ENCODE results near the gene TBC1D9B.

Gene TBC1D9B

GRCh38 chr5:179886190-179886911, 21.3 kb downstream of the TBC1D9B start:
- no peak for TF ChIP-seq CREB1 (IDR thresholded peaks at IDR 0.05; ENCODE audit: low read depth)
- no peak for TF ChIP-seq EP300 (IDR thresholded peaks at IDR 0.05; ENCODE audit: borderline replicate concordance)
- no peak for TF ChIP-seq TCF12 (IDR thresholded peaks at IDR 0.05; ENCODE audit: low read depth)
- no peak for TF ChIP-seq USF1 (IDR thresholded peaks at IDR 0.05)
- no peak for TF ChIP-seq TEAD4 (IDR thresholded peaks at IDR 0.05)
- no peak for TF ChIP-seq ZBTB7A (IDR thresholded peaks at IDR 0.05; ENCODE audit: low read depth)
- TF ChIP-seq EGR1 (IDR thresholded peaks at IDR 0.05), result no peak
- TF ChIP-seq RAD21 (IDR thresholded peaks at IDR 0.05; ENCODE audit: low read depth), result no peak
- TF ChIP-seq NFIC (IDR thresholded peaks at IDR 0.05), result no peak
- TF ChIP-seq FOXM1 (IDR thresholded peaks at IDR 0.05; ENCODE audit: borderline replicate concordance, low read depth), result no peak
- TF ChIP-seq CEBPB (IDR thresholded peaks at IDR 0.05), result no peak
- no peak for TF ChIP-seq TAF1 (IDR thresholded peaks at IDR 0.05; ENCODE audit: low read depth)
- no peak for TF ChIP-seq YY1 (IDR thresholded peaks at IDR 0.05; ENCODE audit: low read depth)
- no peak for TF ChIP-seq REST (IDR thresholded peaks at IDR 0.05; ENCODE audit: low read depth)
- TF ChIP-seq MAX (IDR thresholded peaks at IDR 0.05), result no peak

GRCh38 chr5:179885491-179886090, 22.1 kb downstream of the TBC1D9B start:
- no peak for TF ChIP-seq EGR1 (IDR thresholded peaks at IDR 0.05)
- TF ChIP-seq CEBPB (IDR thresholded peaks at IDR 0.05), result no peak
- no peak for TF ChIP-seq REST (IDR thresholded peaks at IDR 0.05; ENCODE audit: low read depth)
- TF ChIP-seq NFIC (IDR thresholded peaks at IDR 0.05), result no peak
- TF ChIP-seq FOXM1 (IDR thresholded peaks at IDR 0.05; ENCODE audit: borderline replicate concordance, low read depth), result no peak
- TF ChIP-seq USF1 (IDR thresholded peaks at IDR 0.05), result no peak
- no peak for TF ChIP-seq ZBTB7A (IDR thresholded peaks at IDR 0.05; ENCODE audit: low read depth)
- TF ChIP-seq TAF1 (IDR thresholded peaks at IDR 0.05; ENCODE audit: low read depth), result no peak
- no peak for TF ChIP-seq YY1 (IDR thresholded peaks at IDR 0.05; ENCODE audit: low read depth)
- no peak for TF ChIP-seq RAD21 (IDR thresholded peaks at IDR 0.05; ENCODE audit: low read depth)
- TF ChIP-seq TCF12 (IDR thresholded peaks at IDR 0.05; ENCODE audit: low read depth), result no peak
- TF ChIP-seq CREB1 (IDR thresholded peaks at IDR 0.05; ENCODE audit: low read depth), result no peak
- no peak for TF ChIP-seq TEAD4 (IDR thresholded peaks at IDR 0.05)
- no peak for TF ChIP-seq MAX (IDR thresholded peaks at IDR 0.05)
- no peak for TF ChIP-seq EP300 (IDR thresholded peaks at IDR 0.05; ENCODE audit: borderline replicate concordance)

- TF ChIP-seq RAD21 (IDR thresholded peaks at IDR 0.05; ENCODE audit: low read depth) (no peak), CEBPB (IDR thresholded peaks at IDR 0.05) (no peak), TAF1 (IDR thresholded peaks at IDR 0.05; ENCODE audit: low read depth) (no peak), EGR1 (IDR thresholded peaks at IDR 0.05) (no peak), TCF12 (IDR thresholded peaks at IDR 0.05; ENCODE audit: low read depth) (no peak), NFIC (IDR thresholded peaks at IDR 0.05) (no peak), TEAD4 (IDR thresholded peaks at IDR 0.05) (no peak), EP300 (IDR thresholded peaks at IDR 0.05; ENCODE audit: borderline replicate concordance) (no peak), ZBTB7A (IDR thresholded peaks at IDR 0.05; ENCODE audit: low read depth) (no peak), USF1 (IDR thresholded peaks at IDR 0.05) (no peak), FOXM1 (IDR thresholded peaks at IDR 0.05; ENCODE audit: borderline replicate concordance, low read depth) (no peak), CREB1 (IDR thresholded peaks at IDR 0.05; ENCODE audit: low read depth) (no peak), MAX (IDR thresholded peaks at IDR 0.05) (no peak), YY1 (IDR thresholded peaks at IDR 0.05; ENCODE audit: low read depth) (no peak), REST (IDR thresholded peaks at IDR 0.05; ENCODE audit: low read depth) (no peak)
These were observed 24.5 kb downstream of the TBC1D9B start for GRCh38 chr5:179883163-179883562.
